ENCODE data around the gene USP25.

The USP25 gene

GRCh38 chr21:15768045-15768601 lies 38.3 kb downstream of the USP25 start:
- no peak for FAIRE-seq

- no peak for FAIRE-seq
Observed at GRCh38 chr21:15768853-15769252, 39.1 kb downstream of the USP25 start.

- no peak for FAIRE-seq
Observed at GRCh38 chr21:15771311-15771710, 41.5 kb downstream of the USP25 start.

- FAIRE-seq = no peak
Observed at GRCh38 chr21:15772654-15773053, 42.9 kb downstream of the USP25 start.

- FAIRE-seq = no peak
Observed at GRCh38 chr21:15774590-15774989, 44.8 kb downstream of the USP25 start.

- FAIRE-seq = no peak
Observed at GRCh38 chr21:15775291-15775690, 45.5 kb downstream of the USP25 start.

- no peak for FAIRE-seq
Observed at GRCh38 chr21:15775981-15776380, 46.2 kb downstream of the USP25 start.

GRCh38 chr21:15776818-15777217 lies 47.0 kb downstream of the USP25 start:
- no peak for FAIRE-seq

- FAIRE-seq = no peak
Observed at GRCh38 chr21:15781986-15782385, 52.2 kb downstream of the USP25 start.

GRCh38 chr21:15788847-15789523 lies 59.2 kb downstream of the USP25 start:
- no peak for FAIRE-seq

GRCh38 chr21:15793109-15793508 lies 63.3 kb downstream of the USP25 start:
- FAIRE-seq = no peak

- FAIRE-seq = no peak
Observed at GRCh38 chr21:15793550-15794235, 63.9 kb downstream of the USP25 start.

- FAIRE-seq = no peak
Observed at GRCh38 chr21:15794277-15794912, 64.6 kb downstream of the USP25 start.

- FAIRE-seq = no peak
Observed at GRCh38 chr21:15795533-15795932, 65.8 kb downstream of the USP25 start.

GRCh38 chr21:15797577-15798363 lies 68.0 kb downstream of the USP25 start:
- FAIRE-seq = no peak

- no peak for FAIRE-seq
Observed at GRCh38 chr21:15801352-15801863, 71.6 kb downstream of the USP25 start.

GRCh38 chr21:15804247-15805005 lies 74.6 kb downstream of the USP25 start:
- FAIRE-seq = peak; percentile 94

- no peak for FAIRE-seq
Observed at GRCh38 chr21:15809065-15809464, 79.3 kb downstream of the USP25 start.

- FAIRE-seq = no peak
Observed at GRCh38 chr21:15809818-15810217, 80.0 kb downstream of the USP25 start.

GRCh38 chr21:15815285-15815684 lies 85.5 kb downstream of the USP25 start:
- no peak for FAIRE-seq

GRCh38 chr21:15820327-15820726 lies 90.5 kb downstream of the USP25 start:
- no peak for FAIRE-seq

GRCh38 chr21:15820852-15821379 lies 91.1 kb downstream of the USP25 start:
- no peak for FAIRE-seq
